Measurements from ENCODE around the gene TMEM17.

TMEM17 gene

DNA sequence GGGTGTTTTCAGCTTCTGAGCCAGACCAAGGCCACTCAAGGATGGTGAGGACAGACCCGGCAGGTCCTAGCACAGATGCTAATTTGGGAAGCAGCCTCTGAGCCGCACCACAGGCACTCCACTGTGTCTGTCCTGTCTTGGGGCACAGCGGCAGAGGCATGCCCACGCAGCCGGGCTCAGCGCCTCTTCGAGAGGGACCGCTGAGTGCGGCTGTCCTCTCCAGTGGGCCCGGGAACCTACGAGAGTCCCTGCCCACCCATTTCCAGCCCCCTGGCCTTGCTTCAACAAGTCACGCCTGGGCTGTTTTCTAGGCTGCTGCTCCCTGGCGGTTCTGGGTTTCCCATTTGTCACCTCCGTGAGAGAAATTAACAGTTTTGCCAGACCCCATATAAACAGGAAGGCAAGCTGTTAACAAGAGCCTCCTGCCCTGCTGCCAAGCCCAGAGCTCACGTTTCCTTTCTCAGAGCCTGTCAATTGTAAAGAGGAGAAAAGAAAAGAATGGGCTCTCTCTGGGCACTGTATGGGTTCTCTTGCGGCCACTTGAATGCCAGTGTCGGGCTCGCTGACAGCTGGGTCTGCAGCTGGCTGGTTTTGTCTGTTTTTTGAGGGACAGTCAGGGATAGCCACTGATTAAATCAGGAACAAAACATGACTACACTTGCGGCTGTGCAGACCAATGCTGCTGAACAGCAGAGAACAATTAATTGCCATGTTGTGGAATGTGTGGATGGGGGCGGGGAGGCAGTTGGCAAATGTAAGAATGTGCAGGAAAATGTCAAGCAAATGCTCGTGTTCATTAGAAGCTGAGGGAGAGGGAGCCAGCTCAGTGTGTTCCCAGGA lies 30.6 kb downstream of the TMEM17 start:
- FAIRE-seq: no peak

DNA sequence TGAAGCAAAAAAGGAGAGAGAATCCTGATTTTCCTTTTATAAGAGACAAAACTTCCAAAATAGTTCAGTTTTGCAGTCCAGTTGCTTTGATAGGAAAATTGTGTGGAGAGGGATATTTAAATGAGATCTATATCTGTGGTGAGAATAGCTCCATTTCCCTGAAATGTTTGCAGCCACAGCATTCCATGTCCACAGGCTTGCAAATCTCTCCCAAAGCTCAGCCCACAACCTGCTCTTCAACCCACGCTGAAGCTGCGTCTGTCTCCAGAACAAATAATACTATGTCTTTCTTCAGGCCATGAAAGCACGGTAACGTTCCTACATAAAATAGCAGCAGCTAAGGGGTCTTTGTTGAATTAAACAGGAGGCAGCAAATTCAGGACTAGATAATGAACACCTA lies 31.8 kb downstream of the TMEM17 start:
- FAIRE-seq (no peak), DNase-seq (ENCODE audit: extremely low spot score, insufficient read length, low read depth) (no peak)

More for the DNA sequence above, 30.6 kb downstream of the TMEM17 start:
- no peak for DNase-seq (ENCODE audit: extremely low spot score, insufficient read length, low read depth)

GRCh38 chr2:62473246-62473827 lies 32.7 kb downstream of the TMEM17 start:
- FAIRE-seq (no peak), DNase-seq (ENCODE audit: extremely low spot score, insufficient read length, low read depth) (no peak)

DNA sequence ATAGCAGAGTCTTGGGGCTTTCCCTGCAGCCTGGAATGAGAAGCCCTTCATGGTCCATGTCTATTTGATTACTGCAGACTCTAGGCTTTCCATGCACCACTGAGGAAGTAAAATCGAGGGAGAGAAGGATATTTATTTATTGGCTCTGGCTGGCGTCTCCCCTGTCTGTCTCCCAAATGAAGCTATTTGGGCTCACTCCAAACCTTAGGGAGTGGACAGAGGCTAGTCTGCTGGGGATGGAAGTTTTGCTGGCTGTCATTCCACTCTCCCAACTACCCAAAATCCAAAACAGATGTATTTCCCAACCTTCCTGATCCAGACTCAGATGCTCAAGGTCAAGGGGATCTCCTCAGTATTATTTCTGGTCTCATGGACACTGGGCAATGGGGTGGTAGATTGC lies 33.7 kb downstream of the TMEM17 start:
- DNase-seq (ENCODE audit: extremely low spot score, insufficient read length, low read depth) (no peak), FAIRE-seq (no peak)

DNA sequence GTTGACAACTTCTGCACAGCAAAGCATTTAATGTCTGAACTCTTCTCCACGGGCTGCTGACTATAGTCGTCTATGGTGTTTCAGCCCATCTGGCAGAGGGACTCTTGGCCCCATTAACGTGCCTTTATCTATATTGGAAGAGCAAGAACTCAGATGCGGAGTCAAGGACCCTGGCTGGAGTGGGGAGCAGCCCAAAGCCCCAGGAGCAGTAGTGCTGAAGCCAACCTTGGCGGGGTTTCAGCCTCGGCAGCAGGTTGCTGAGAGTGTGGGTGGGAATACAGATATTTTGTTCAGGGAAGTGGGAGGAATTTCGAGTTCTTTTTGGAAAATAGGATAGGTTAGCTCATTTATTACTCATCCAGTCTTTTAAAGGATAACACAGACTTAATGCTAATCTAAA lies 34.2 kb downstream of the TMEM17 start:
- FAIRE-seq (no peak), DNase-seq (ENCODE audit: extremely low spot score, insufficient read length, low read depth) (no peak)

DNA sequence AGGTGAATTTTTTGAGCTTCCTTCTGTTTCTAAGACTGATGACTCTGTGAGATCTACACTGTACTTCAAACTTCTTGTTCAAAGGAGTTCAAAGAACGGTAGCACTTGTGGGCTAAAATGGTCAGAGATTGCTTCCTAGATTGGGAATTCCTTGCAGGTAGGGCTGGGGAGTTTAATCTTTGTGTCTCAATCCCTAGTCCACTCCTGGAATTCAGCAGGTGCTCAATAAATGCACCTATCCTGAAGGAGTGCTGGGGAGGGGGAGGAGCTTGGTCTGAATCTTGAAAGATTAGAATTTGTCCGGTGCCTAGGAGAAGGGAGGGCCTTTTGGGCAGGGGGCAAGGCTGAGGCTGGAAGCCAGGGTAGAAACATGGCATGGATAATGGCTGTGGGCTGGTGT lies 34.6 kb downstream of the TMEM17 start:
- DNase-seq (ENCODE audit: extremely low spot score, insufficient read length, low read depth): no peak
- no peak for FAIRE-seq

DNA sequence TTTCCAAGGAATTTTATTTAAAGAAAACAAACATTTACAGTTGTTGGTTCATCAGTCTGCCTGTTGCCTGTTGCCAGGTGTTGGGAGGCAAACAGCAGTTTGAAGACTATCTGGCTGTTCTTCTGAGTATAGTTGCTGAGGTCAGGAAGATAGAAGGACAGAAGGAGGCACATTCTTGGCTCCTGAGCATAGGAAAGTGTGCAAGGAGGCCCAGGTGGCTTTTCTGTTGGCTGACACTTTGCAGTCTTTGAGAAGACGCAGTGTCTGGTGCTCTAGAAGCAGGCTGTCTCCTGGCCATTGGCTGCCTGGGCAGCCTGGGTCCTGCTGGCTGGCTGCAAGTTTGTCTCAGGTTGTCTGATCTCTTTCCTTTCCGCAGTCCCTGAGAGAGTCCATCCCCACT lies 36.4 kb downstream of the TMEM17 start:
- no peak for FAIRE-seq
- no peak for DNase-seq (ENCODE audit: extremely low spot score, insufficient read length, low read depth)

DNA sequence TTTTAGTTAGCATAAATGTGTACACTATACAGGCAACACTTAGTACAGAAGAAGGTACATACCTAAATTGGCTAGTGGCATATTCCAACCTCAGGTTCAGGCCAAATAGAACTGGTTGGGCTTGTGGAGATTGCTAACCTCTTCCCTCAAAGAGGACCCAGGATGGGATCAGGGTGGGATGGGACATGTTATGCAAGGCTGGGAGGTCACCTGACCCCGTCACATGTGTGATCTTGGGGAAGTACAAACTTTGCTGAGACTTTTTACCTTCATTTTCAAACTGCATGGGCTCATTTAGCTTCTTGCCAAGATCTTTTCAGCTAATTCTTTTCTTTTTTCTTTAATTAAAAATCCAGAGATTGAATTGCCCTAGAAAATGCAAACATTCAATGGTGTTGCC lies 36.9 kb downstream of the TMEM17 start:
- DNase-seq (ENCODE audit: extremely low spot score, insufficient read length, low read depth) (no peak), FAIRE-seq (no peak)

DNA sequence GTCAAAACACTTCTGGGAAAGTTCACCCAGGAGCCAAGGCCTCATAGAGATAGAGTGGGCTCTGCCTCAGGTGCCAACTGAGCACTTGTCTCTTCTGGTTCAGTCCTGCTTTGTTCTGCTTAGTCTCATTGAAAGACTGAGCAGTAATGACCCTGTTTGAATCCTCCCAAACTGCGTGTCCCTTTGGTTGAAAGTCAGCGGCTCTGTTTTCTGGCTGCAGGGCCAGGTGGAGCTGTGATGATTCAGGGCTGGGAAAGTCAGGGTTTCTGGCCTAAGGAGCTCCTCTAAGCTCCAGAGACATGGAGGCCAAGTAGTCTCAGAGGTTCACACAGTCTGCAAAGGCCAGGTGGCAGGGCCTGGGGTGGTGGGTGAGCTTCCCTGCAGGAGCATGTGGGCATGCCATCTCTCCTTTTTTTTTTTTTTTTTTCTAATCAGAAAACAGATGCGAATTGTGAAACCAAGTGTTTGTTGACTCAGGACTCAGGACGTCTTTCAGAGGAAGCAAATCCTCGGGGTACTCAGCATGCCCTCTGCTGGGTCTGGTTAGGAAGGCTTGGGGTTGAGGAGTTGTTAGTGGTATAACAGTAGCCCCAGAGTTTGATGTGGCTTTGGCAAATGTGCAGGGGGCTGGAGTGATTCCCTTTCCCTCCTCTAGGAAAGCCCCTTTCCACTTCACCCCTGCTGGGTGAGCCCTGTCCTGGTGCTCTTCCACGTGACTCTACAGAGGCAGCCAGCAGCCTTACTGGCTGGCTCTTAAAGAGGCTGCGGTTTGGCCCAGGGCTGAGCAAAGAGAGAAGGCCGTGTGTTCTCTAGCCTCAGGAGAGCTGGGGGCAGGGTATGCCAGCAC lies 38.3 kb downstream of the TMEM17 start:
- DNase-seq (ENCODE audit: extremely low spot score, insufficient read length, low read depth): no peak
- FAIRE-seq: no peak

GRCh38 chr2:62467100-62467474 lies 38.9 kb downstream of the TMEM17 start:
- DNase-seq (ENCODE audit: extremely low spot score, insufficient read length, low read depth) (no peak), FAIRE-seq (no peak)

DNA sequence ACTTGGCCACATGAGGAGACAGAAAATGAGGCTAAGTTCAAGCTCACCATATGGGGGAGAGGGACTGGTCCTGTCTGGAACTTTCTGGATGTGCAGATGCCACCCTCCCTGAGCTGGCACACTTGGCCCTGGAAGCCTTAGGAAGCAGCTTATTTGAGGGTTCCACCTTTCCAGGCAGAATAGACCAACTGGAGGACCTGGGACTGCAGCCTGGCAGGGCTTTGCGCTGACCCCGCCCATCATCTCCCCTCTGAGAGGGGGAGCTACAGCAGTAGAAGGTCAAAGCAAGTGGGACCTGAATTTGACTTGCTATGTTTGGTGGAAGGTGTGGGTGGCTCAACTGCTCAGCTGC lies 39.5 kb downstream of the TMEM17 start:
- FAIRE-seq (no peak), DNase-seq (ENCODE audit: extremely low spot score, insufficient read length, low read depth) (no peak)

DNA sequence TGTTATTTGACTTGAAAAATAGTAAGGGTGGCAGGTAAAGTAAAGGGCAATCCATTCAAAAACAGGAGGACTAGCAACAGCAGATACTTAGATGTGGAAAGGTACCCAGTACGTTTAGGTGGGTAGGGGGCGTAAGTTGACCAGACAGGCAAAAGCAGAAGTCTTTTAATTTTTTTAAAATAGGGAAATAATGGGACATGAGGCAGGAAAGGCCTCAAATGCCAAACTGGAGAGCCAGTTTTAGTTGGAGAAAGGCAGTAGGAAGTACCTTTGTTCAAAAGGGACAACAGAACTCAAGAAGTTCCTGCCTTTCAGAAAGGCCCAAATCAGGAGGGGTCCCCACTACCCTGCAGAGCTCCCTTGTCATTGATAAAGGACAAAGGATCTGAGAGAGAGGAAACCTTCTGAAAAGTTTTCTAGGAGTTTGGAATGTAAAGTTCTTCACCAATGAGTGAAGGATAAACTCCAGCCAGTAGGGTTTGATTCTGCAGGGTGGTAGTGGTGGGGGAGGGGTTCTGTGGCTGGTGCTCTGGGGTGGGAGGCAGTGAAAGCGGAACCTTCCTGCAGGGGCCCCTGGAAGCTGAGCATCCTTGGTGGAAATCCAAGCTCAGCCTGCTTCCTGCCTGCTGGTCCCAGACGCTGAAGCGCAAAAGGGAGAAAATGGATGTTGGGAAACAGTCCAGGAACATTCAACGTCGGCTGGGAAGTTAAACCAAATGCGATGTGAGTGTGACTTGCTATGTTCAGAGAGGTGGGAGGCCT lies 40.1 kb downstream of the TMEM17 start:
- FAIRE-seq: no peak
- no peak for DNase-seq (ENCODE audit: extremely low spot score, insufficient read length, low read depth)

DNA sequence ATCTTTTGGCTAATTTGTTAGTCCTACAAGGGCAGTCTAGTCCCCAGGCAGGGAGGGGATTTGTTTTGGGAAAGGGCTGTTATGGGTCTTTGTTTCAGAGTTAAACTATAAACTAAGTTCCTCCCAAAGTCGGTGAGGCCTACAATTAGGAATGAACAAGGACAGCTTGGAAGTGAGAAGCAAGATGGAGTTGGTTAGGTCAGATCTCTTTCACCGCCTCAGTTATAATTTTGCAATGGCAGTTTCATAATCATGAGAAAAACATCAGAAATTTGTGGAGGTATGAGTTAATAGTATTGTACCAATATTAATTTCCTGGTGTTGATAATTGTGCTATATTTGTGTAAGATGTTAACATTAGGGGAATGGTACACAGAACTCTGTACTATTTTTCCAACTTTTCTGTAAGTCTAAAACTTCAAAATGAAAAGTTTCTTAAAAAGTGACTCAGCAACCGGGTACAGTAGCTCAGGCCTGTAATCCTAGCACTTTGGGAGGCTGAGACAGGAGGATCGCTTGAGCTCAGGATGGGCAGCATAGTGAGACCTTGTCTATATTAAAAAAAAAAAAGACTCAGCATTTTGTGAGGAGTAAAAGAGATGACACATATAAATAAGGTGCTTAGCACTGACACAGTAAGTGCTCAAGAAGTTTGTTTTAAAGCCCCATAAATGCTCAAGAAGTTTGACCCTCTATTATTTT lies 40.8 kb downstream of the TMEM17 start:
- FAIRE-seq (no peak), DNase-seq (ENCODE audit: extremely low spot score, insufficient read length, low read depth) (no peak)

DNA sequence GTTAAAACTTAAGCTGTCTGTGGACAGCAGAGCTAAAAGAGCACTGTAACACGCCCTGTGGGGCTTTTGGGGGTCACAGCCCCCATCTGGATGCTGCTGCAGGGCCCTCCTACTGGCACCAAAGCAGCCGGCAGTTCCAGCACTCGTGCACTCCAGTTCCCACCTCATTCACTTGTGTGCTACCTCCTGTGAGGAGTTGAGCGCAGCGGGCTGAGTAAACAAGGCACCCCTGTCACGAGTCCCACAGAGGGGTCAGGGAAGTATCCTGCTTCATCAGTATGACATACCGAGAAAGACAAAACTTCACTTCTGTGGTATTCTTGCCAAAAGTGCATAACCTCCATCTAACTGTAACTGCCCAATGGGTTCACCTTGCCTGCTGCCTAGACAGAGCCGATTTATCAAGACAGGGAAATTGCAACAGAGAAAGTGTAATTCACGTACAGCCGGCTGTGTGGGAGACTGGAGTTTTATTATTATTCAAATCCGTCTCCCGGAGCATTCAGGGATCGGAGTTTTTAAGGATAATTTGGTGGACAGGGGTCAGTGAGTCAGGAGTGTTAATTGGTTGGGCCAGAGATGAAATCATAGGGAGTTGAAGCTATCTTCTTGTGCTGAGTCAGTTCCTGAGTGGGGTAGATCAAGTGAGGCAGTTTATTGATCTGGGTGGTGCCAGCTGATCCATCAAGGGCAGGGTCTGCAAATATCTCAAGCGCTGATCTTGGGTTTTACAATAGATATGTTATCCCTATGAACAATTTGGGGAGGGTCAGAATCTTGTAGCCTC lies 41.6 kb downstream of the TMEM17 start:
- FAIRE-seq (no peak), DNase-seq (ENCODE audit: extremely low spot score, insufficient read length, low read depth) (no peak)

DNA sequence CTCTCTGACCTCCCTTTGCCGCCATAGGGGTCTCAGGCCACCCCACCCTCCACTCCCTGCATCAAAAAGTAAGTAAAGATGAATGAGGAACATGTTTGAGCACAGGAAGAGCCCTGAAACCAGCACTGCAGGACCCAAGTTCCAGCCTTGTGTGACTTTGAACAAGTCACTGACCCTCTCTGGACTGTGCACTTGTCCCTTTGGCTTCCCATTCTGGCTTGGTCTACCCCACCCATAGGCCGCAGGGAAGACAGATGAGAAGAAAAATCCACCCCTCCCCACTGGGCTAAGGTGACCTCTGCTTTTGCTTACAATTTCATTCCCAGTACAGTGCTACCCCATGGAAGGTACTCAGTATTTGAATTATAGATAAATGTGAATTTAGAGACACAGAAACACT lies 43.8 kb downstream of the TMEM17 start:
- FAIRE-seq (no peak), DNase-seq (ENCODE audit: extremely low spot score, insufficient read length, low read depth) (no peak)

- DNase-seq (ENCODE audit: extremely low spot score, insufficient read length, low read depth): no peak
- FAIRE-seq: no peak
Measured at GRCh38 chr2:62461707-62462106, 44.3 kb downstream of the TMEM17 start.

GRCh38 chr2:62461017-62461553 lies 44.9 kb downstream of the TMEM17 start:
- DNase-seq (ENCODE audit: extremely low spot score, insufficient read length, low read depth) (no peak), FAIRE-seq (no peak)

DNA sequence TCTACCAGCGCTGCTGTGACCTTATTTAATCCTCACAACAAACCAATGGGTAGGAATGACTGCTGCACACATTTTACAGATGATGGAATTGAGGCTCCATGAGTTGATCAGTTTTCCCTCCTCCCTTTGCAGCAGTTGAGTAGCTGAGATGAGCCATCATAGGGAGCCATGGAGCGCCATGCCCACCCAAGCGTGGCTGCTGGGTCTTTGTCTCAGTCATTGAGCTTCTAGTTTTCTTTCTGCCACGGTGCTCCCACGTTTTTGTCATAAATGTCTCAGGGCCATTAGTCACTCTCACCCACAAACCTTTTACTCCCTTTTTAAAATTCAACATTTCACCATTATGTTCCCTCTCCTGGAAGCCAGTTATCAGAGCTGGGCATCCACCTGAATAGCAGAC lies 45.8 kb downstream of the TMEM17 start:
- DNase-seq (ENCODE audit: extremely low spot score, insufficient read length, low read depth): no peak
- FAIRE-seq: no peak

- DNase-seq (ENCODE audit: extremely low spot score, insufficient read length, low read depth) (no peak), FAIRE-seq (no peak)
Measured at GRCh38 chr2:62459672-62460071, 46.3 kb downstream of the TMEM17 start.

Measured in GM18507 (cell line).